NCI-H187 (cell line): ENCODE data around the gene AFG3L2.
"Not testable (repeated sequence)": the region's sequence is repeated elsewhere in the genome, so short reads cannot be mapped to it uniquely, and the experiment has no call there.

ENCODE experiments used
- DNase-seq, 2 experiments: peaks; one replicate each; lab custom pipeline; 2025; lab: John Stamatoyannopoulos, UW

The AFG3L2 gene

GRCh38 chr18:12397254-12397653, 20.2 kb upstream of the AFG3L2 start:
- no peak for DNase-seq

DNA sequence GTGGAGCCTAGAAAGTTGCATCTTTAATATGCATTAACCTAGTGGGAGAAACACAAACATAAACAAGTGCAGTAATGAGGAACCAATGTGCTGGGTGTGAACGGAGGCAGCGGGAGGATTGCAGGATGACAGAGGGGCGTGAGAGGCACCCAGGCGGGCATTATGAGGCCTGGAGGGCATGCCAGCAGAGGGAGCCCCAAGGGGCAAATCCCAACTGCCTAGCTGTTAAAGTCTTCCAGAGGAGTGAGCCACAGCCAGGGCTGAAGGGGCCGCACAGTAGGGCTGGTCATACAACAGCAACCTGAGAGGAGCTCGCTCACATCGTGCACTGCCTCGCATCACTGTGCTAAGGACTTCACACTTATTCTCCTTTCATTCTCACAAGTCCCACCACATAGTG, 17.4 kb upstream of the AFG3L2 start:
- DNase-seq = no peak

DNA sequence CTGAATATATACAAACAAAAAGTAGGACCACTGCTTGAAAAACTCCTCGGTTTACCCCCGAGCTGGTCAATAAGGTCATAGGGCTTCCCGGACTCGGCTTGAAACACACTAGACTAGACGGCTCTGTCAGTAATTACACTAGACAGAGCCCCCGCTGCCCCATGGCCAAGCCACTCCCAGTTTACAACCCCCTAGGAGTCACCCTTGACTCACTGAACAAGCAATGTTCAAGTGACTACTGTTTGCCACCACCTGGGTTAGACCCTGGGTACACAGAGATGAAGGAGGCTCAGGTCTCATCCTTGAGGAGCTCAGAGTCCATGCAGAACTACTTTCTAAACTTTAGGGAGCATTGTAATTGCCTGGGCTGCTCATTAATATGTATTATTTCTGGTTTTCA, 17.0 kb upstream of the AFG3L2 start:
- no peak for DNase-seq

DNA sequence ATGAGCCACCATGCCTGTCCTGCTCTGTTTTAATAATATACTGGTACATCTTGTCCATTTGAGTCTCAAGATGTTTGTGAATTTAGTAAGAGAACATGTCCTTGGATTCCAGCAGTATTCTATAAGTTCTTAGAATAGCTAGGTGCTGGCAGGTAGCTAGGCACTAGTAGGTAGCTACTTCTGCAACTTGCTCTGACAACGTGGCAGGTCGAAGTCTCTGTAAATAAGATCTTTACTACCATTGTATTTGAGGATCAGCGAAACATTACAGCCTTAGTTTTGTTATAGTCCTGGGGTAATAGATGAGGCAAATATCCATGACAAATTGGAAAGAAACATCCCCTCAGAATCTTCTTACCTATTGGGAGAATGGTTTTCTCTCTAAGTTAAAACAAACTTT, 16.5 kb upstream of the AFG3L2 start:
- no peak for DNase-seq

DNA sequence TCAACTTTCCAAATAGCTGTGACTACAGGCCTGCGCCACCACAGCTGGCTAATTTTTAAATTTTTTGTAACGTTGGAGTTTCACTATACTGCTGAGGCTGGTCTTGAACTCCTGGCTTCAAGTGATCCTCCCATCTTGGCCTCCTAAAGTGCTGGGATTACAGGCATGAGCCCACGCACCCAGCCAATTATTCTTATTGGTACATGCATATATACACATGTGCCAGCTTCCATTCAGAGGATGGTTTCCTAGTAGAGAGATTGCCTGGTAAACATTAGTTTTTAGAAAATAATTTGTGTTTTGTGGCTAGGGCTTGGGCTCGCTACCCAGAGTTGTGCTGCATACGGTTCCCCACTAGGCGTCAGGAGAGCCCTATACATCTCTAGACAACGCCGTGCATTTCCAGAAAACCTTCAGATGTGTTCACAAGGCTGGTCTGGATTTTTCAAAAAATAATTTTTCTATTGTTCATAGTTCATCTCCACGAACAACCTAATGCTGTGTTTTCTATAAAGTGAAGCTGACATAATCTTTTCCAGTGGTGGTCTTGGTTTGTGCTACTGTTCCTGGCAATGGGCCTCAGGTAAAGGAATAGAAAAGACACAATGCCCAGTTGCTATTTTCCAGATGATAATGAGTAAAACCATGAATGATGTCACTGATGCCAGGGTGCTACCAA, 14.6 kb upstream of the AFG3L2 start:
- no peak for DNase-seq

- no peak for DNase-seq
Measured at GRCh38 chr18:12388442-12388841, 11.4 kb upstream of the AFG3L2 start.

DNA sequence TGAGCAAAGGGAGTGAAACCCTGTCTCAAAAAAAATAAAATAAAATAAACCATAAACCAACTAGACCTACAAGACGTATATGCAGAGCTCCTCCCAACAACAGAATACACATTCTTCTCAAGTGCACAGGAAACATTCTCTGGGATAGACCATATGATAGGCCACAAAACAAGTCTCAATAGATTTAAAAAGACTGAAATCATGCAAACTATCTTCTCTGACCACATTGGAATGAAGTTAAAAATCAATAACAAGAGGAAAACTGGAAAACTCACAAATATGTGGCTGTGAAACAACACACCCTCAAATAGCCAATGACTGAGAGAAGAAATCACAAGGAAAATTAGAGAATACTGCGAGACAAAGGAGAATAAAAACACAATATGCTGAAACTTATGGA, 7.2 kb upstream of the AFG3L2 start:
- DNase-seq = no peak

GRCh38 chr18:12383759-12384158, 6.7 kb upstream of the AFG3L2 start:
- not testable (repeated sequence) for DNase-seq

DNA sequence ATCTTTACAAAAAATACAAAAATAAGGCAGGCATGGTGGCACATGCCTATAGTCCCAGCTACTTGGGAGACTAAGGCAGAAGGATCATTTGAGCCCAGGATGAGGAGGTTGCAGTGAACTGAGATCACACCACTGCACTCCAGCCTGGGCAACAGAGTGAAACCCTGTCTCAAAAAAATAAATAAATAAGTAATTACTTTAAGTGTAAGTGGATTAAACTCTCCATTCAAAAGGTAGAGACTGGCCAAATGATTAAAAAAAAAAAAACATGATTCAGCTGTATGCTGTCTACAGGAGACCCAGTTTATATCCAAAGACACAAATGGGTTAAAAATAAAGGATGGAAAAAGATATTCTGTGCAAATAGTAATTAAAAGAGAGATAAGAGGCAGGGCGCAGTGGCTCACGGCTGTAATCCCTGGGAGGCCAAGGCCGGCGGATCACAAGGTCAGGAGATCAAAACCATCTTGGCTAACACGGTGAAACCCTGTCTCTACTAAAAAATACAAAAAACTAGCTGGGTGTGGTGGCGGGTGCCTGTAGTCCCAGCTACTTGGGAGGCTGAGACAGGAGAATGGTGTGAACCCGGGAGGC, 5.3 kb upstream of the AFG3L2 start:
- not testable (repeated sequence) for DNase-seq

DNA sequence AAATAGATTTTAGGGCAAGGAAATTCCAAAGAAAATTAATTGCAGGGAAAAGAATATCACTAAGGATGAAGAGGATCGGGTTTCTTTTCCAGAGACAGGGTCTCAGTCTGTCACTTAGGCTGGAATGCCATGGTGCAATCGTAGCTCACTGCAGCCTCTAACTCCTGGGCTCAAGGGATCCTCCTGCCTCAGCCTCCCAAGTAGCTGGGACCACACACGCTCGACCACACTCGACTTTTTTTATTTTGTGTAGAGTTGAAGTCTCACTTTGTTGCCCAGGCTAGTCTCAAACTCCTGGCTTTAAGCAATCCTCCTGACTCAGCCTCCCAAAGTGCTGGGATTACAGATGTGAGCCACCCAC, 1.2 kb upstream of the AFG3L2 start:
- not testable (repeated sequence) for DNase-seq

DNA sequence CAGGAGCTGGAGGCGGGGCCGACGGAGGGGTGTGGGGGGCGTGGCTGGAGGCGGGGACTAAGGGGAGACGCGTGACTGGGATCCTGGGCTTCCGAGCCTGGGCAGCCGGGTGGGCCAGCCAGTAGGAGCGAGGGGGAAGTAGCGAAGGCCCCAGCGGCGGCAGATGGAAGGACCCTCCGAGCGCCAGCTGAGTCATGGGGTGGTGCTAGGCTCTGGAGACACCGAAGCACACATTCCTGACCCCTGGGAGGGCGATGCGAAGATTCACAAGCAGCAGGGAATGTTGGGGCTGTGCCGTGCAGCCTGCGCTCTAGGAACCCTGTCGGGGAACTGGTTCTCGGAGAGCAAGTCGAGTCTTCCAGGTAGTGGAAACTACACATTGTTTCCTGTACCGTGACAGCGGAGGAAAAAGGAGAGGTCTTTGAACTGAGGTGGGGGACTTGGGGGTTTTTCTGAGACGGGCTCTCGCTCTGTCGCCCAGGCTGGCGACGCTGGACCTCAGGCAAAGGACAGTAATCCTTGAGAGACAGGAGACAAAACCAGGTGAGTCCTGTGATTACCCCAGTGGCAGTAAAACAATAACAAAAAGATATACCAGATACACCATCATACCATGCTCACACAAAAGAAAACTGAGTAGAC, 650 bp upstream of the AFG3L2 start:
- DNase-seq = no peak

DNA sequence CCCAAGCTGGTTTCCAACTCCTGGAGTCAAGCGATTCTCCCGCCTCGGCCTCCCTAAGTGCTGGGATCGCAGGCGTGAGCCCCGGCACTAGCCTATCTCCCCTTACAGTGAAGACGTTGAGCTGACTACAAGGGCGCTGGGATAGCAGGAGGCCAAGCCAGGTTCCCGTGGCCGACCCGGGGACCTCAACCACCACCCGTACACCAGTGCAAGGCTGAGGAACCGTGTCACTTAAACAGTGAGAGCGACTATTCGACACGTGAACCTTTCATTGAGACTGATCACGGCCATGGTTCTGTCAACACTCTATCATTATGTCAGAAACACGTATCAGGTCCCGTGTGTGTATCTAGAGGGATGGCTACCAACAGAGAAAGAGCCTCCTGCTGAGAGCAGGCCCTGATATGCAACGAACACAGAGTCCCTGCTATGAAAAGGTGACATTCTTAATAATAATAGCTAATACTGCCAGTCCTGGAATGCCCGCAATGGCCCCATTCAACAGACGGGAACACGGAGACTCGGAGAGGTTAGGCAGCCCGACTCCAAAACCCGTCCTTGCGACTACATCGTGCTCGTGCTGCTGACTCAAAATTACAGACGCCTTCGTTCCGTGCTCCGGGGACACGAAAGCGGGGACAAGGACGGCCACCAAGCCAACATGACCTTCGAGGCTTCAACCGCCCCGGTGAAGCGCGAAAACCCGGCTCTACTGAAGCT, 833 bp downstream of the AFG3L2 start:
- no peak for DNase-seq

DNA sequence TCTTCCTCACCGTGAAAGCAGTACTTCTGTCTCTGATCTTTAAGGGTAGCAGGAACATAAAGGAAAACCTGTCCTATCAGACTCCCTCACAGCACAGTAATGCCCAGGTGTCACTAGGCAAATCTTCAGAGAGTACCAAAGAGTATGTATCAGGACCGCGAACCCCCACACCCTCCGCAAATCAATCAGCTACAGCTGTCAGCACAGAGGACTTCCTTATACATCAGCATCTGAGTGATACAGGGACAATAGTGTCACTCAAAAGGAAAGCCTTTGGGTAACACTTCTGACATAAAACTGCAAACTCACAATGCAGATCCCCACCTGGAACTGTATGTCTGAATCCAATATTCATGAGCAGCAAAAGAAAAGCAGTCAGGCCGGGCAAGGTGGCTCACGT, 2.6 kb downstream of the AFG3L2 start:
- DNase-seq = no peak

DNA sequence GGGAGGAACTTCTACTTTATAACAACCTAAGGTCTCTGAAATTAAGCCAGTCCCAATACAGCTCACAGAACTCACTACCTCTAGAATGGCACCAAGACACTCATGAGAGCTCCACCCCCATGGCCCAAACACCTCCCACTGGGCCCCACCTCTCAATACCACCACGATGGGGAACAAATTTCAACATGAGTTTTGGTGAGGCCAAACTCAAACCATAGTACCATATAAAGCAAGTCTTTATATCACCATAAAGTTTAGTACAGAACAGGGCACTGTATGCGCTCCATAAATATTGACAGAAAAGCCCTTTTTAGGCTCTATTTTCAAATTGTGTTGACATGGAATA, 3.3 kb downstream of the AFG3L2 start:
- no peak for DNase-seq

- no peak for DNase-seq
Measured at GRCh38 chr18:12373116-12373770, 3.8 kb downstream of the AFG3L2 start.

- DNase-seq = no peak
Measured at GRCh38 chr18:12372406-12372805, 4.6 kb downstream of the AFG3L2 start.

GRCh38 chr18:12371590-12371989, 5.4 kb downstream of the AFG3L2 start:
- DNase-seq = no peak

GRCh38 chr18:12369211-12369610, 7.8 kb downstream of the AFG3L2 start:
- no peak for DNase-seq

- DNase-seq = no peak
Measured at GRCh38 chr18:12366784-12367183, 10.2 kb downstream of the AFG3L2 start.

DNA sequence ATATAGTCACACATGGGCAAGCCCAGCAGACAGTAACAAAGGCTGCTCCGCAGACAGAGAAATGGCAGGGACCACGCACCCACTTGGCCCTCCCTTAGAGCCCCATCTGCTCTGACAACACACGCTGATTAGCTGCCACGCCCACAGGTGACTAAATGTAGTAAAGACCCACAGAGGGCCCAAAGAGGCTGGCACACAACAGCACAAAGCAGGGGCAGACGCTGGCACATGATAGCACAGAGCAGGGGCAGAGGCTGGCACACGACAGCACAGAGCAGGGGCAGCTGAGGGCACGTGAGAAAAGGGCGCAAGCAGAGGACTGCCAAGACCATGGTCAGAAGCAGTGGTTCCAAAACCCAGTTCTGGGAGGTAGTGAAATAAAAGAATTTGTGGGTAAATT, 10.6 kb downstream of the AFG3L2 start:
- no peak for DNase-seq

GRCh38 chr18:12362473-12363174, 14.4 kb downstream of the AFG3L2 start:
- DNase-seq = no peak

DNA sequence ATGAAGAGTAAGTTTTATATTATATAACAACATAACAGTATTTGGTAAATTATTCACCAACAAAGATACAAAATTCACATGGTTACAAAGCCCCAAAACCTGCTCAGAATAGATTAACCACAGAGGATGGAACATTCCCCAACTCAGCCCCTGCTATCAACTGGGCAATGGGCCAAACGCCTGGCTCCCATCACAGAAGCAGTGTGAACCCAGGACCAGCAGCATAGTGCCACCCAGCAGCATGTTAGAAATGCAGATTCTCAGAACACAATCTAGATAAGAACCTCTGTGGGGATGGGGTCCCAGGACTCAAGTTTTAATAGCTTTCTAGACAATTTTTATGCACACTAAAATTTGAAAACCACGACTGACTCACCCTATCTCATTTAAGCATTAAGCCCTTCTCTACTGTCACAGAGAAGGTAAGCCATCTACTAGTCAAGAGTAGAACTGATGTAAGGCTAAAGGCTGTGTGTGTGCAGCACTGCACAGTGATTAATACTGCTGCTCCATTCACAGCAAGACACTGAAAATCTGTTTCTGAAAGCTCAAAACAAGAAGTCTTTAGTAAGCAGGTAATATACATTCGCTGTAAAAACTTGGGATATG, 15.2 kb downstream of the AFG3L2 start:
- no peak for DNase-seq
